Activated naive CD4-positive, alpha-beta T cell treated with anti-CD3 and anti-CD28 coated beads, Interleukin-2, amount 50 U/mL, for 72 hours (primary cell): ENCODE measurements around the gene CD82. TPM values are rescaled to one million over a fixed set of nuclear protein-coding genes. Genes with fewer than 3 reads are reported as not detected.
"Not testable (repeated sequence)": the region's sequence is repeated elsewhere in the genome, so short reads cannot be mapped to it uniquely, and the experiment has no call there.

ENCODE experiments used
- ATAC-seq, 2 donors: fragments of 150-1000 bp; cut with Tn5 transposase; 2 replicates each; pipeline ENCODE4 v1.10.0; 2021; ENCODE audit warnings: mild to moderate bottlenecking in 2 of 2, moderate library complexity in 2 of 2
- DNase-seq, 2 donors: peaks; one replicate each; pipeline ENCODE4 v3.0.0; 2021 to 2022; ENCODE audit warnings: low spot score in 2 of 2
- H3K27ac Mint-ChIP-seq, 2 donors: one replicate each; pipeline ENCODE4 v1.8.0; 2022; ENCODE audit warnings: mild to moderate bottlenecking in 2 of 2, mixed read lengths in 2 of 2
- H3K36me3 Mint-ChIP-seq, 2 donors: one replicate each; pipeline ENCODE4 v1.8.0; 2022; ENCODE audit warnings: mixed read lengths in 2 of 2
- H3K9me3 Mint-ChIP-seq, 2 donors: one replicate each; pipeline ENCODE4 v1.8.0; 2022; ENCODE audit warnings: mixed read lengths in 2 of 2
- total RNA-seq, 2 donors: library from RNA; stranded (reverse); gene quantifications; one replicate each; pipeline ENCODE4 v1.2.3, GENCODE V29; 2022

The CD82 gene
- total RNA-seq, 2 donors from 2014 or later = 270 to 324 TPM

- H3K27ac Mint-ChIP-seq = peak overlapping the region; percentile 87 to 89
- H3K36me3 Mint-ChIP-seq = no peaks in the 10 kb centered on the region
- ATAC-seq (peak; percentile 96 to 97), DNase-seq (peak in 1 of 2 donors; percentile 59)
- no peaks in the 10 kb centered on the region for H3K9me3 Mint-ChIP-seq
These were observed 34.9 kb upstream of the CD82 start for GRCh38 chr11:44530413-44531115.

DNA sequence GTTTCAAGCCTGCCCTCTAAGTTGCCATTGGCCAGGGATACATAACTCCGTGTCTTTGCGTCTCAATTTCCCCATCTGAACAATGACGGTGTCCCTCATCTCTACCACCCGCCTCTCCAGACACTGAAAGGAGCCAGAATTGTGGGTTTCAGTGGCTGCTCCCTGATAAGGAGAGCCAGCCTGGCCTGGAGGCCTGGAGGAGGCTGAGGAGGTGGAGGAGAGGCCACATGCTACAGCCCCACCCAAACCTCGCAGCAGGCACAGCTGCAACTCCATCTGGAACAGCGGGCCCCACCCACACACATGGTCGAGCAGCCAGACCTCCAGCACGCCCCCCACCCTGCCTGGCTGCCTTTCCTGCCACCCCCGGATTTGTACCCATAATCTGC lies 34.4 kb upstream of the CD82 start:
- Mint-ChIP-seq H3K9me3 (no peaks in the 10 kb centered on the region), H3K36me3 (no peaks in the 10 kb centered on the region), H3K27ac (peak overlapping the region; percentile 87 to 94)
- no peak for ATAC-seq
- no peak for DNase-seq

DNA sequence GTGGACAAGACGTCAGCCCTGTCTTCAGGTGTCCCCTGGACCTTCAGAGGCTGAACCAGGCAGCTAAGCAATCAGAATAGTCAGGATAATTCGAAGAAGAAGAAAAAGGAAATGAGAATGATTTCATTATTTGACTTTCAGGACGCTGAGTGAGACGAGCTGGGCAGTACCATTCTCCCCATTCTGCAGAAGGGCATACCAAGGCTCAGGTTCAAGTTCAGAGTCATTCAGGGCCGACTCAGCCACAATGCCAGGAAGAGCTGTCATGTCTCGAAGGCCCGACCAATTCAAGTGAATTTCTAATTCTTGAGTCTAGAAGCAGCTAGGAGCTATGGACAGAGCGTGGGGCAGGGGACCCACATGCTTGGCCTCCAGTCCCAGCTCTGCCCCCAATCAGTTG lies 33.8 kb upstream of the CD82 start:
- Mint-ChIP-seq H3K36me3 (no peaks in the 10 kb centered on the region), H3K9me3 (no peaks in the 10 kb centered on the region), H3K27ac (peak overlapping the region; percentile 87 to 94)
- ATAC-seq (no peak), DNase-seq (no peak)

GRCh38 chr11:44532809-44533208 lies 32.7 kb upstream of the CD82 start:
- no peak for DNase-seq
- Mint-ChIP-seq H3K27ac (peak overlapping the region in 1 of 2 donors; percentile 87), H3K9me3 (no peaks in the 10 kb centered on the region), H3K36me3 (no peaks in the 10 kb centered on the region)
- no peak for ATAC-seq

DNA sequence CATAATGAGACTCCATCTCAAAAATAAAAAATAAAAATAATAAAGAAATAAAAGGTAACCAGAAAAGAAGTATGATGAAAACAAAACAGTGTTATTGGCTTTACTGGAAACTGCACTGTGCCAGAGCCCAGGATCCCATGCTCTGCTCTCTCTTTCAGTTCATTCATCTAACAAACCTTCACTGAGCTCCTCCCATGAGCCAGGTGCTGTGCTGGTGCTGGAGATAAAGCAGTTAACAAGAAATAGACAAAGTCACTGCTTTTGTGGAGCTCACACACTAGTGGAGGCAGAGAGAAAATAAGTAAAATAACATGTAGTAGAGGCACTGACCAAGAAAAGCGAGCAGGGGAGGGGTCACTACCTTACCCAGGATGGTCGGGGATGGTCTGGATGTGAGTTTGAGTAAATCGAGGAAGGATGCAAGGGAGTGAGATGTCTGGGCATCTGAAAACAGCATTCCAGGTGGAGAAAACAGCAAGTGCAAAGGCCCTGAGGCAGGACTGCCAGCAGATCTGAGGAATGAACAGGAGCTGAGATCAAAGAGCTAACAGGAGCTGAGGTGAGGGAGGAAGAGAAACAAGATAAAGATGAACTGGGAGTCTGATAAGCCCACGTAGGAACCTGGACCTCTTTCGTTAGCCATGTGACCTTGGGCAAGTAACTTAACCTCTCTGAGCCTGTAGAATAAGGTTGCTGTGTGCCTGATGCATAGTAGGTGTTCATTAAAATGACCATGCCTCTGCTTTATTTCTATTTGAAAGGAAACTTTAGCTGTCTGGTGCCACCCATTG lies 31.3 kb upstream of the CD82 start:
- Mint-ChIP-seq H3K36me3 (no peaks in the 10 kb centered on the region), H3K9me3 (no peaks in the 10 kb centered on the region), H3K27ac (no peak overlapping the region)
- no peak for DNase-seq
- no peak for ATAC-seq

- Mint-ChIP-seq H3K36me3 (no peaks in the 10 kb centered on the region), H3K27ac (no peak overlapping the region), H3K9me3 (no peaks in the 10 kb centered on the region)
- DNase-seq (no peak), ATAC-seq (no peak)
These were observed 30.1 kb upstream of the CD82 start for GRCh38 chr11:44535191-44535980.

DNA sequence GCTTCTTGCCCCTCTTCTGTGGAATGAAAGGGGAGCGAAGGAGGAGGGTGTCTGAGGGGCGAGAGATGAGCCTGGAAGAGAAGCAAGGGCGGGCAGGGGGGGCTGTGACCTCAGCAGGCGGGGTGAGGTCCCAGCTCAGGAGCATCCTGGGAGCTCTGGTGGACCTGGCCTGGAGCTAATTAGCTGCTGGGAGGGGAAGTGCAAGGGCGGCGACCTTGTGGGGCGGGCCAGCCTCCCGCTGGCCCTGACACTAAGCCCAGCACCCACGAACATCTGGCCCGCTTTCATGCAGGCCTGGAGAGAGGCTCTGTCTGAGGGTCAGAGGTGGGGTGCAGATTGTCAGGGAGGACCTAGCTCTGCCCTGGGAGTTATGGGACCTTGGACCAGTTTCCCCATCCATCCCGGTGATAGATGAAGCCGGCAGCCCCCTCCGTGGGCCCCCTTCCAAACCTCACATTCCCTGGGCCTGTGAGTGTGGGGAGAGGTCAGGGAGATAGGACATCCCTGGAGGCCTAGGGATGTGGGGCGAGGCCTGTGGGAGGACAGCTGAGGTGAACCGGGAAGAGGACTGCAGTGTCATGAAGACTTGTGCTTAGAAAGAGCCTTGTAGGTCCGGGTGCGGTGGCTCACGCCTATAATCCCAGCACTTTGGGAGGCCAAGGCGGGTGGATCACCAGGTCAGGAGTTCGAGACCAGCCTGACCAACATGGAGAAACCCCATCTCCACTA lies 28.5 kb upstream of the CD82 start:
- no peaks in the 10 kb centered on the region for H3K9me3 Mint-ChIP-seq
- no peak for DNase-seq
- H3K36me3 Mint-ChIP-seq = no peaks in the 10 kb centered on the region
- no peak overlapping the region for H3K27ac Mint-ChIP-seq
- ATAC-seq = no peak

- DNase-seq (no peak), ATAC-seq (peak in 1 of 2 donors; percentile 14)
- Mint-ChIP-seq H3K36me3 (no peaks in the 10 kb centered on the region), H3K27ac (no peak overlapping the region), H3K9me3 (no peaks in the 10 kb centered on the region)
These were observed 27.8 kb upstream of the CD82 start for GRCh38 chr11:44537679-44538078.

GRCh38 chr11:44538375-44539054 lies 26.9 kb upstream of the CD82 start:
- no peaks in the 10 kb centered on the region for H3K36me3 Mint-ChIP-seq
- H3K9me3 Mint-ChIP-seq = no peaks in the 10 kb centered on the region
- no peak overlapping the region for H3K27ac Mint-ChIP-seq
- DNase-seq = peak; percentile 73 to 83
- peak; percentile 90 to 96 for ATAC-seq

DNA sequence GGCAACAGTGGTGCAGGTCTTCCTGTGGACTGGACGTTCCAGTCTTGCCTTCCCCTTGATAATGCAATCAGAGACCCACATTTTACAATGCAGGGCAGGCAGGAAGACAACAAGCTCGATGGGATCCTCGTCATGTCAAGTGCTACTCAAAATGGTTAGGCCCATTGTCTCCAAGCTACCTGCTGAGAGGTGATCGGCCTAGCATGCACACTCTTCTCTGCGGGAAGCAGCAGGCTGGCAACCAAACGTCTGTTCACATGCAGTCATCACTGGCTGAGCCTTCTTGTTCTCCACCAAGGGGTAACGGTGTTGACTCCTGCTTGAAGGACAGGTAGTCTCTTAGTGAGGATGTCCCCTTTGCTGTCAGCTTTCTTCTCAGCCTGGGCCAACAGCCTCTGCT lies 25.5 kb upstream of the CD82 start:
- H3K27ac Mint-ChIP-seq = no peak overlapping the region
- no peak for ATAC-seq

GRCh38 chr11:44540667-44541066 lies 24.8 kb upstream of the CD82 start:
- ATAC-seq = no peak
- no peaks in the 10 kb centered on the region for H3K9me3 Mint-ChIP-seq
- H3K36me3 Mint-ChIP-seq = no peaks in the 10 kb centered on the region
- no peak overlapping the region for H3K27ac Mint-ChIP-seq
- no peak for DNase-seq

More for the DNA sequence above, 25.5 kb upstream of the CD82 start:
- DNase-seq = no peak
- Mint-ChIP-seq H3K36me3 (no peaks in the 10 kb centered on the region), H3K9me3 (no peaks in the 10 kb centered on the region)

GRCh38 chr11:44542372-44542771 lies 23.1 kb upstream of the CD82 start:
- ATAC-seq (peak in 1 of 2 donors; percentile 40), DNase-seq (no peak)
- H3K9me3 Mint-ChIP-seq = no peaks in the 10 kb centered on the region
- no peak overlapping the region for H3K27ac Mint-ChIP-seq
- no peaks in the 10 kb centered on the region for H3K36me3 Mint-ChIP-seq

- not testable (repeated sequence) for ATAC-seq, H3K36me3 Mint-ChIP-seq, H3K27ac Mint-ChIP-seq, H3K9me3 Mint-ChIP-seq, DNase-seq
These were observed 18.5 kb upstream of the CD82 start for GRCh38 chr11:44546984-44547383.

GRCh38 chr11:44547534-44547933 lies 17.9 kb upstream of the CD82 start:
- not testable (repeated sequence) for ATAC-seq, DNase-seq, H3K27ac Mint-ChIP-seq, H3K9me3 Mint-ChIP-seq, H3K36me3 Mint-ChIP-seq

- DNase-seq (no peak), ATAC-seq (no peak)
- Mint-ChIP-seq H3K9me3 (peaks cover 5% of the 10 kb centered on the region in 2 donors), H3K27ac (no peak overlapping the region), H3K36me3 (peaks cover 0 to 4% of the 10 kb centered on the region in 2 donors)
These were observed 17.3 kb upstream of the CD82 start for GRCh38 chr11:44548032-44548695.
